Mucosa of rectum (tissue), 2 donors: ENCODE results near the gene TMEM209.

Experiments used
- H3K27ac ChIP-seq, 2 donors: one replicate each; pipeline ENCODE4 v1.7.0; 2013; ENCODE audit warnings: inconsistent platforms in 2 of 2, low read depth in 2 of 2, low read length in 2 of 2
- H3K27me3 ChIP-seq, 2 donors: one replicate each; pipeline ENCODE4 v1.7.0; 2013; ENCODE audit warnings: low read length in 2 of 2; ENCODE audit not compliant: control insufficient read depth in 2 of 2, insufficient read depth in 2 of 2
- H3K36me3 ChIP-seq, 2 donors: one replicate each; pipeline ENCODE4 v1.7.0; 2013; ENCODE audit warnings: low read length in 2 of 2; ENCODE audit not compliant: control insufficient read depth in 2 of 2, insufficient read depth in 2 of 2
- H3K4me1 ChIP-seq, 2 donors: one replicate each; pipeline ENCODE4 v1.7.0; 2013; ENCODE audit warnings: low read length in 2 of 2, mild to moderate bottlenecking in 1 of 2; ENCODE audit not compliant: control insufficient read depth in 2 of 2, insufficient read depth in 2 of 2
- H3K4me3 ChIP-seq, 2 donors: one replicate each; pipeline ENCODE4 v1.7.0; 2013; ENCODE audit warnings: low read length in 2 of 2
- H3K9ac ChIP-seq, 2 donors: one replicate each; pipeline ENCODE4 v1.7.0; 2013; ENCODE audit warnings: low read length in 2 of 2, low read depth in 1 of 2, mild to moderate bottlenecking in 1 of 2
- H3K9me3 ChIP-seq, 2 donors: one replicate each; pipeline ENCODE4 v1.7.0; 2013; ENCODE audit warnings: low read length in 2 of 2; ENCODE audit not compliant: control insufficient read depth in 2 of 2
- donor health status: healthy.
- donor health status: Normal muscosa, but diverticular disease.

The TMEM209 gene

GRCh38 chr7:130139193-130139960, 65.8 kb downstream of the TMEM209 start:
- no peak overlapping the region for H3K9ac ChIP-seq
- H3K4me1 ChIP-seq: peaks cover 11 to 21% of the 10 kb centered on the region in 2 donors

GRCh38 chr7:130137207-130137606, 68.0 kb downstream of the TMEM209 start:
- H3K36me3 ChIP-seq: peaks cover 12 to 14% of the 10 kb centered on the region in 2 donors
- no peaks in the 10 kb centered on the region for H3K9me3 ChIP-seq
- no peaks in the 10 kb centered on the region for H3K27me3 ChIP-seq
- no peak overlapping the region for H3K9ac ChIP-seq
- no peak overlapping the region for H3K4me3 ChIP-seq
- H3K4me1 ChIP-seq: peaks cover 8 to 12% of the 10 kb centered on the region in 2 donors
- no peak overlapping the region for H3K27ac ChIP-seq

More at GRCh38 chr7:130139193-130139960, 65.8 kb downstream of the TMEM209 start:
- H3K4me3 ChIP-seq: no peak overlapping the region
- no peaks in the 10 kb centered on the region for H3K9me3 ChIP-seq
- H3K27ac ChIP-seq: no peak overlapping the region
- no peaks in the 10 kb centered on the region for H3K27me3 ChIP-seq
- H3K36me3 ChIP-seq: peaks cover 6 to 14% of the 10 kb centered on the region in 2 donors

- Histone ChIP-seq H3K9ac (no peak overlapping the region), H3K36me3 (peaks cover 14 to 15% of the 10 kb centered on the region in 2 donors), H3K9me3 (no peaks in the 10 kb centered on the region), H3K4me1 (peaks cover 5 to 7% of the 10 kb centered on the region in 2 donors), H3K27me3 (no peaks in the 10 kb centered on the region), H3K4me3 (no peak overlapping the region), H3K27ac (no peak overlapping the region)
Measured at GRCh38 chr7:130136579-130137167, 68.5 kb downstream of the TMEM209 start.

GRCh38 chr7:130135208-130136205, 69.7 kb downstream of the TMEM209 start:
- no peak overlapping the region for H3K27ac ChIP-seq
- H3K9ac ChIP-seq: no peak overlapping the region
- H3K27me3 ChIP-seq: no peaks in the 10 kb centered on the region
- H3K9me3 ChIP-seq: no peaks in the 10 kb centered on the region
- no peak overlapping the region for H3K4me3 ChIP-seq
- peaks cover 23 to 26% of the 10 kb centered on the region in 2 donors for H3K36me3 ChIP-seq
- H3K4me1 ChIP-seq: no peaks in the 10 kb centered on the region

- H3K4me1 ChIP-seq: no peaks in the 10 kb centered on the region
- no peak overlapping the region for H3K9ac ChIP-seq
- peaks cover 26% of the 10 kb centered on the region in 2 donors for H3K36me3 ChIP-seq
- no peak overlapping the region for H3K27ac ChIP-seq
- H3K9me3 ChIP-seq: no peaks in the 10 kb centered on the region
- no peaks in the 10 kb centered on the region for H3K27me3 ChIP-seq
- no peak overlapping the region for H3K4me3 ChIP-seq
Measured at GRCh38 chr7:130134726-130135125, 70.5 kb downstream of the TMEM209 start.

- H3K4me3 ChIP-seq: no peak overlapping the region
- no peaks in the 10 kb centered on the region for H3K9me3 ChIP-seq
- no peak overlapping the region for H3K27ac ChIP-seq
- no peaks in the 10 kb centered on the region for H3K4me1 ChIP-seq
- peaks cover 29% of the 10 kb centered on the region in 2 donors for H3K36me3 ChIP-seq
- H3K27me3 ChIP-seq: no peaks in the 10 kb centered on the region
- no peak overlapping the region for H3K9ac ChIP-seq
Measured at GRCh38 chr7:130134106-130134636, 71.0 kb downstream of the TMEM209 start.

GRCh38 chr7:130133029-130133782, 72.0 kb downstream of the TMEM209 start:
- Histone ChIP-seq H3K27me3 (no peaks in the 10 kb centered on the region), H3K9me3 (no peaks in the 10 kb centered on the region), H3K36me3 (peaks cover 32 to 34% of the 10 kb centered on the region in 2 donors), H3K27ac (no peak overlapping the region), H3K4me3 (no peak overlapping the region), H3K9ac (no peak overlapping the region), H3K4me1 (no peaks in the 10 kb centered on the region)

GRCh38 chr7:130131964-130132875, 73.0 kb downstream of the TMEM209 start:
- Histone ChIP-seq H3K36me3 (peaks cover 31 to 32% of the 10 kb centered on the region in 2 donors), H3K27ac (no peak overlapping the region), H3K4me1 (peaks cover 0 to 6% of the 10 kb centered on the region in 2 donors), H3K9ac (no peak overlapping the region), H3K4me3 (no peak overlapping the region), H3K9me3 (no peaks in the 10 kb centered on the region), H3K27me3 (no peaks in the 10 kb centered on the region)
